DMS114 treated with DMSO at 0.1 percent for 48 hours (cell line): Measurements from ENCODE around the gene DCAF16.
"Not testable (repeated sequence)": the region's sequence is repeated elsewhere in the genome, so short reads cannot be mapped to it uniquely, and the experiment has no call there.

Experiments used
- DNase-seq: peaks from one replicate; lab custom pipeline; 2025; ENCODE audit not compliant: unreplicated experiment; lab: John Stamatoyannopoulos, UW

Gene DCAF16

GRCh38 chr4:17810260-17811077 is at the start of gene DCAF16, which contains the start of gene NCAPG:
DCAF16 (minus strand) TSS chr4:17810757; CDS start chr4:17804141, 6,616 bp downstream.
NCAPG (plus strand) TSS chr4:17810979; CDS start chr4:17811078, 99 bp downstream.
- DNase-seq = peak; percentile 97

GRCh38 chr4:17859793-17860406 is 49.3 kb upstream of the DCAF16 start:
- DNase-seq = no peak

- no peak for DNase-seq
Observed at GRCh38 chr4:17854036-17854435, 43.5 kb upstream of the DCAF16 start.

GRCh38 chr4:17851959-17852358 is 41.4 kb upstream of the DCAF16 start:
- DNase-seq = no peak

GRCh38 chr4:17850295-17850694 is 39.7 kb upstream of the DCAF16 start:
- DNase-seq = not testable (repeated sequence)

- DNase-seq = no peak
Observed at GRCh38 chr4:17846266-17846665, 35.7 kb upstream of the DCAF16 start.

- DNase-seq = no peak
Observed at GRCh38 chr4:17823871-17824669, 13.5 kb upstream of the DCAF16 start.

GRCh38 chr4:17817027-17817426 is 6.5 kb upstream of the DCAF16 start:
- DNase-seq = peak; percentile 65

- no peak for DNase-seq
Observed at GRCh38 chr4:17816142-17816541, 5.6 kb upstream of the DCAF16 start.

GRCh38 chr4:17814140-17814539 is 3.6 kb upstream of the DCAF16 start:
- DNase-seq = no peak

- DNase-seq = no peak
Observed at GRCh38 chr4:17812801-17813200, 2.2 kb upstream of the DCAF16 start.

GRCh38 chr4:17812125-17812524 is 1.6 kb upstream of the DCAF16 start:
- no peak for DNase-seq

- no peak for DNase-seq
Observed at GRCh38 chr4:17811078-17811603, 584 bp upstream of the DCAF16 start.

GRCh38 chr4:17809667-17810066 is 890 bp downstream of the DCAF16 start:
- no peak for DNase-seq

GRCh38 chr4:17807446-17807845 is 3.1 kb downstream of the DCAF16 start:
- DNase-seq = no peak

GRCh38 chr4:17805580-17806155 is 4.9 kb downstream of the DCAF16 start:
- no peak for DNase-seq

GRCh38 chr4:17797808-17798207 is 12.7 kb downstream of the DCAF16 start:
- no peak for DNase-seq

- no peak for DNase-seq
Observed at GRCh38 chr4:17794730-17795129, 15.8 kb downstream of the DCAF16 start.

- DNase-seq = no peak
Observed at GRCh38 chr4:17788956-17789355, 21.6 kb downstream of the DCAF16 start.

GRCh38 chr4:17787315-17787714 is 23.2 kb downstream of the DCAF16 start:
- DNase-seq = no peak

- no peak for DNase-seq
Observed at GRCh38 chr4:17786567-17786966, 24.0 kb downstream of the DCAF16 start.
